Measurements from ENCODE around the gene POLR3F.

The POLR3F gene

DNA sequence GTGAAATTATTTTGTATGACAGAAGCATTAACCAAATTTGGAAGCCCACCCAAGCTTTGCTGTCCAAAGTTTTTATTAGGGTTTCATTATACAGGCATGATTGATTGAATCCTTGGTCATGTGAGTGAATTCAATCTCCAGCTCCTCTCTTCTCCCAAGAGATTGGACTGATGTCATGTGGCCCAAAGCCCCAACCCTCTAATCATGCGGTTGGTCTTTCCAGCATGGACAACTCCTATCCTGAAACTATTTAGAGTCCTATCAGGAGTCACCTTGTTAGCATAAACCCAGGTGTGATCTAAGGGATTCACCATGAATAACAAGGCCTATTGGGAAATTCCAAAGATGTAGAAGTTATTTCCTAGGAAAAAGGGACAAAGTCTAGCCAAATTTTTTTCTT, 10.6 kb downstream of the POLR3F start:
- DNase-seq (no peak), ATAC-seq (ENCODE audit: insufficient read depth, low read depth) (no peak)
- Histone ChIP-seq H3K79me2 (ENCODE audit: insufficient read depth, low read length) (no peaks in the 10 kb centered on the region), H3K27me3 (ENCODE audit: insufficient read depth, low read length, poor library complexity) (no peaks in the 10 kb centered on the region), H3K4me3 (ENCODE audit: low read depth in 1 of 2, low read length in 2 of 2) (no peak overlapping the region), H3K4me1 (ENCODE audit: insufficient read depth, low read length) (no peaks in the 10 kb centered on the region), H3K27ac (ENCODE audit: low read length) (no peak overlapping the region), H3K9me3 (ENCODE audit: insufficient read depth, low read length, severe bottlenecking) (no peaks in the 10 kb centered on the region), H3K4me2 (ENCODE audit: insufficient read depth, low read length) (no peak overlapping the region), H4K20me1 (ENCODE audit: insufficient read depth, low read length) (no peaks in the 10 kb centered on the region), H3K9ac (ENCODE audit: low read depth, low read length) (no peak overlapping the region), H3K36me3 (ENCODE audit: insufficient read depth, low read length) (peaks cover 82% of the 10 kb centered on the region), H2AFZ (ENCODE audit: low read depth, low read length) (no peak overlapping the region)
- TF ChIP-seq, protein P1, sequence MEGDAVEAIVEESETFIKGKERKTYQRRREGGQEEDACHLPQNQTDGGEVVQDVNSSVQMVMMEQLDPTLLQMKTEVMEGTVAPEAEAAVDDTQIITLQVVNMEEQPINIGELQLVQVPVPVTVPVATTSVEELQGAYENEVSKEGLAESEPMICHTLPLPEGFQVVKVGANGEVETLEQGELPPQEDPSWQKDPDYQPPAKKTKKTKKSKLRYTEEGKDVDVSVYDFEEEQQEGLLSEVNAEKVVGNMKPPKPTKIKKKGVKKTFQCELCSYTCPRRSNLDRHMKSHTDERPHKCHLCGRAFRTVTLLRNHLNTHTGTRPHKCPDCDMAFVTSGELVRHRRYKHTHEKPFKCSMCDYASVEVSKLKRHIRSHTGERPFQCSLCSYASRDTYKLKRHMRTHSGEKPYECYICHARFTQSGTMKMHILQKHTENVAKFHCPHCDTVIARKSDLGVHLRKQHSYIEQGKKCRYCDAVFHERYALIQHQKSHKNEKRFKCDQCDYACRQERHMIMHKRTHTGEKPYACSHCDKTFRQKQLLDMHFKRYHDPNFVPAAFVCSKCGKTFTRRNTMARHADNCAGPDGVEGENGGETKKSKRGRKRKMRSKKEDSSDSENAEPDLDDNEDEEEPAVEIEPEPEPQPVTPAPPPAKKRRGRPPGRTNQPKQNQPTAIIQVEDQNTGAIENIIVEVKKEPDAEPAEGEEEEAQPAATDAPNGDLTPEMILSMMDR (IDR thresholded peaks at IDR 0.05; ENCODE audit: borderline replicate concordance, extremely low read depth, low read length, poor library complexity, severe bottlenecking): no peak
- no peak for TF ChIP-seq EZH2 (IDR thresholded peaks at IDR 0.05; ENCODE audit: borderline replicate concordance, low read depth, low read length, severe bottlenecking)

GRCh38 chr20:18481596-18481995, 14.4 kb downstream of the POLR3F start:
- no peak overlapping the region for H3K9ac ChIP-seq (ENCODE audit: low read depth, low read length)
- DNase-seq: no peak
- no peak for ATAC-seq (ENCODE audit: insufficient read depth, low read depth)
- H3K27ac ChIP-seq (ENCODE audit: low read length): no peak overlapping the region
- no peaks in the 10 kb centered on the region for H3K27me3 ChIP-seq (ENCODE audit: insufficient read depth, low read length, poor library complexity)
- no peaks in the 10 kb centered on the region for H3K9me3 ChIP-seq (ENCODE audit: insufficient read depth, low read length, severe bottlenecking)
- H3K4me3 ChIP-seq (ENCODE audit: low read depth in 1 of 2, low read length in 2 of 2): no peak overlapping the region
- no peaks in the 10 kb centered on the region for H3K79me2 ChIP-seq (ENCODE audit: insufficient read depth, low read length)
- no peak overlapping the region for H3K4me2 ChIP-seq (ENCODE audit: insufficient read depth, low read length)
- H3K36me3 ChIP-seq (ENCODE audit: insufficient read depth, low read length): peaks cover 77% of the 10 kb centered on the region
- H2AFZ ChIP-seq (ENCODE audit: low read depth, low read length): no peak overlapping the region
- no peak for TF ChIP-seq EZH2 (IDR thresholded peaks at IDR 0.05; ENCODE audit: borderline replicate concordance, low read depth, low read length, severe bottlenecking)
- H3K4me1 ChIP-seq (ENCODE audit: insufficient read depth, low read length): no peaks in the 10 kb centered on the region
- H4K20me1 ChIP-seq (ENCODE audit: insufficient read depth, low read length): no peaks in the 10 kb centered on the region

DNA sequence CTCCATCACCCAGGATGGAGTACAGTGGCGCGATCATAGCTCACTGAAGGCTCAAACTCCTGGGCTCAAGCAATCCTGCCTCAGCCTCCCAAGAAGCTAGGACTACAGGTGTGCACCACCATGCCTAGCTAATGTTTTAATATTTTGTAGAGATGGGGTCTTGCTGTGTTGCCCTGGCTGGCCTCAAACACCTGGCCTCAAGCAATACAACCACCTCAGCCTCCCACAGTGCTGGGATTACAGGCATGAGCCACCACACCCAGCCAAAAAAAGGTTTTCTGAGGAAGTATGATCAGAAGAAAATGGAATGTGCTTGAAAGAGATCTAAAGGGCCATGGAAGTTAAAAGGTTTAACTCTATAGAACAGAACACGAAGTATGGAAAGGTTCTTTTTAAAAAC, 21.1 kb downstream of the POLR3F start:
- H3K9me3 ChIP-seq (ENCODE audit: insufficient read depth, low read length, severe bottlenecking): no peaks in the 10 kb centered on the region
- peaks cover 67% of the 10 kb centered on the region for H3K36me3 ChIP-seq (ENCODE audit: insufficient read depth, low read length)
- H3K4me2 ChIP-seq (ENCODE audit: insufficient read depth, low read length): no peak overlapping the region
- H3K4me3 ChIP-seq (ENCODE audit: low read depth in 1 of 2, low read length in 2 of 2): no peak overlapping the region
- no peaks in the 10 kb centered on the region for H3K79me2 ChIP-seq (ENCODE audit: insufficient read depth, low read length)
- H3K9ac ChIP-seq (ENCODE audit: low read depth, low read length): no peak overlapping the region
- H3K27me3 ChIP-seq (ENCODE audit: insufficient read depth, low read length, poor library complexity): no peaks in the 10 kb centered on the region
- ATAC-seq (ENCODE audit: insufficient read depth, low read depth): no peak
- no peaks in the 10 kb centered on the region for H3K4me1 ChIP-seq (ENCODE audit: insufficient read depth, low read length)
- DNase-seq: no peak
- H3K27ac ChIP-seq (ENCODE audit: low read length): no peak overlapping the region
- H4K20me1 ChIP-seq (ENCODE audit: insufficient read depth, low read length): no peaks in the 10 kb centered on the region
- TF ChIP-seq EZH2 (IDR thresholded peaks at IDR 0.05; ENCODE audit: borderline replicate concordance, low read depth, low read length, severe bottlenecking): no peak
- TF ChIP-seq, protein P1 (IDR thresholded peaks at IDR 0.05; ENCODE audit: borderline replicate concordance, extremely low read depth, low read length, poor library complexity, severe bottlenecking): no peak
- no peak overlapping the region for H2AFZ ChIP-seq (ENCODE audit: low read depth, low read length)

DNA sequence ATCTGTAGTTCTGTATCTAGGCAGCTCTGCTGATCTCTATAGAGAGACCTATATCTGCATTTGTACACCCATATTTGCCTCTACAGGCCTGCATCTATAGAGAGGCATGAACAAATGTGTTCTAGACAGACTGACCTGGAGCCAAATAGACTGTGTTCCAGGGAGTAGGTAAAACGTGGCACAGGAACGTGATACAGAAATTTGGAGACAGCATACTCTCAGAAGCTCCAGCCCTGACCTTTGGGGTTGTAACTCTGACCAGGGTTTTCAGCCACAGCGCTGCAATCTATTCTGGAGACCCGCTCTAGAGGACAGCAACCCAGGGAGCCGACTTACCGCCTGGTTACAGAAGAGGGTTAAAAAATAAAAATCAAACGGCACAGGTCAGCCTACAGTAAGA, 28.9 kb downstream of the POLR3F start:
- ATAC-seq (ENCODE audit: insufficient read depth, low read depth): no peak
- Histone ChIP-seq H4K20me1 (ENCODE audit: insufficient read depth, low read length) (no peaks in the 10 kb centered on the region), H3K27me3 (ENCODE audit: insufficient read depth, low read length, poor library complexity) (no peaks in the 10 kb centered on the region), H3K4me1 (ENCODE audit: insufficient read depth, low read length) (peaks cover 20% of the 10 kb centered on the region), H3K36me3 (ENCODE audit: insufficient read depth, low read length) (peaks cover 19% of the 10 kb centered on the region), H3K27ac (ENCODE audit: low read length) (no peak overlapping the region; the same call in 1 of the 2 replicates), H2AFZ (ENCODE audit: low read depth, low read length) (peak overlapping the region; percentile 95), H3K4me3 (ENCODE audit: low read depth in 1 of 2, low read length in 2 of 2) (peak overlapping the region; percentile 57 to 75), H3K4me2 (ENCODE audit: insufficient read depth, low read length) (peak overlapping the region; percentile 69), H3K79me2 (ENCODE audit: insufficient read depth, low read length) (peaks cover 15% of the 10 kb centered on the region), H3K9me3 (ENCODE audit: insufficient read depth, low read length, severe bottlenecking) (no peaks in the 10 kb centered on the region), H3K9ac (ENCODE audit: low read depth, low read length) (peak overlapping the region; percentile 64)
- TF ChIP-seq, protein P1 (IDR thresholded peaks at IDR 0.05; ENCODE audit: borderline replicate concordance, extremely low read depth, low read length, poor library complexity, severe bottlenecking): no peak
- TF ChIP-seq EZH2 (IDR thresholded peaks at IDR 0.05; ENCODE audit: borderline replicate concordance, low read depth, low read length, severe bottlenecking): no peak
- DNase-seq: no peak

Data from DND-41 (cell line).